Liver (tissue), 9 donors: ENCODE measurements around the gene CENPT. TPM values are rescaled to one million over a fixed set of nuclear protein-coding genes. Genes with fewer than 3 reads are reported as not detected.

Source experiments
- DNase-seq: peaks from one replicate; pipeline ENCODE4 v3.0.0-alpha.2; 2017; ENCODE audit warnings: low spot score
- H3K27ac ChIP-seq, 2 donors: one replicate each; pipeline ENCODE4 v1.7.0; 2013; ENCODE audit warnings: inconsistent platforms in 2 of 2, low read length in 2 of 2, control low read depth in 1 of 2, low read depth in 1 of 2, mild to moderate bottlenecking in 1 of 2
- H3K27me3 ChIP-seq, 4 donors: one replicate each; pipeline versions ENCODE4 v1.6.1 to v1.7.0; 2013; ENCODE audit warnings: low read length in 3 of 4, inconsistent platforms in 1 of 4, mild to moderate bottlenecking in 1 of 4, moderate library complexity in 1 of 4; ENCODE audit not compliant: control insufficient read depth in 4 of 4, insufficient read depth in 4 of 4
- H3K36me3 ChIP-seq, 4 donors: one replicate each; pipeline versions ENCODE4 v1.6.1 to v1.7.0; 2013; ENCODE audit warnings: low read length in 3 of 4, mild to moderate bottlenecking in 3 of 4, low read depth in 1 of 4, moderate library complexity in 1 of 4; ENCODE audit not compliant: control insufficient read depth in 4 of 4, insufficient read depth in 3 of 4
- H3K4me1 ChIP-seq, 4 donors: one replicate each; pipeline versions ENCODE4 v1.6.1 to v1.7.0; 2013; ENCODE audit warnings: low read length in 3 of 4, mild to moderate bottlenecking in 3 of 4, moderate library complexity in 1 of 4; ENCODE audit not compliant: control insufficient read depth in 4 of 4, insufficient read depth in 4 of 4
- H3K4me3 ChIP-seq, 3 donors: one replicate each; pipeline versions ENCODE4 v1.6.1 to v1.7.0; 2013; ENCODE audit warnings: low read length in 3 of 3, control low read depth in 1 of 3, low read depth in 1 of 3, mild to moderate bottlenecking in 1 of 3
- H3K9ac ChIP-seq, 2 donors: one replicate each; pipeline ENCODE4 v1.7.0; 2013; ENCODE audit warnings: low read length in 2 of 2, mild to moderate bottlenecking in 2 of 2, moderate library complexity in 2 of 2, control low read depth in 1 of 2, low read depth in 1 of 2
- H3K9me3 ChIP-seq, 4 donors: one replicate each; pipeline versions ENCODE4 v1.6.1 to v1.7.0; 2013; ENCODE audit warnings: low read length in 3 of 4; ENCODE audit not compliant: control insufficient read depth in 4 of 4
- EGR1 ChIP-seq, 2 donors: IDR thresholded peaks; 2 replicates each; pipeline ENCODE4 v1.6.1; 2016 to 2018; ENCODE audit warnings: antibody characterized with exemption in 2 of 2, low read depth in 2 of 2
- FOXA1 ChIP-seq: IDR thresholded peaks from 2 replicates; pipeline ENCODE4 v1.6.1; 2016; ENCODE audit warnings: antibody characterized with exemption
- FOXA2 ChIP-seq: IDR thresholded peaks from 2 replicates; pipeline ENCODE4 v1.6.1; 2016; ENCODE audit warnings: antibody characterized with exemption
- GABPA ChIP-seq, 2 donors: IDR thresholded peaks in 1 of 2; conservative IDR thresholded peaks in 1 of 2; 2 replicates each; pipeline ENCODE4 v1.6.1; 2016; ENCODE audit warnings: antibody characterized with exemption in 2 of 2, mild to moderate bottlenecking in 1 of 2, moderate library complexity in 1 of 2
- HNF4A ChIP-seq, 2 donors: conservative IDR thresholded peaks; 2 replicates each; pipeline ENCODE4 v1.6.1; 2016; ENCODE audit warnings: antibody characterized with exemption in 2 of 2, mild to moderate bottlenecking in 2 of 2
- HNF4G ChIP-seq: IDR thresholded peaks from 2 replicates; pipeline ENCODE4 v1.6.1; 2016; ENCODE audit warnings: antibody characterized with exemption
- JUND ChIP-seq, 2 donors: IDR thresholded peaks; 2 replicates each; pipeline ENCODE4 v1.6.1; 2016; ENCODE audit warnings: antibody characterized with exemption in 2 of 2
- NR2F2 ChIP-seq: IDR thresholded peaks from 2 replicates; pipeline ENCODE4 v1.6.1; 2016; ENCODE audit warnings: antibody characterized with exemption
- RAD21 ChIP-seq, 2 donors: IDR thresholded peaks; 2 replicates each; pipeline ENCODE4 v1.6.1; 2016; ENCODE audit warnings: antibody characterized with exemption in 2 of 2, mild to moderate bottlenecking in 2 of 2
- REST ChIP-seq: IDR thresholded peaks from 2 replicates; pipeline ENCODE4 v1.6.1; 2016; ENCODE audit warnings: antibody characterized with exemption, mild to moderate bottlenecking
- RXRA ChIP-seq, 2 donors: IDR thresholded peaks; 2 replicates each; pipeline ENCODE4 v1.6.1; 2017 to 2018; ENCODE audit warnings: antibody characterized with exemption in 2 of 2, mild to moderate bottlenecking in 1 of 2
- SP1 ChIP-seq: IDR thresholded peaks from 2 replicates; pipeline ENCODE4 v1.6.1; 2018; ENCODE audit warnings: antibody characterized with exemption, mild to moderate bottlenecking
- TAF1 ChIP-seq: conservative IDR thresholded peaks from 2 replicates; pipeline ENCODE4 v1.6.1; 2016; ENCODE audit warnings: antibody characterized with exemption, mild to moderate bottlenecking
- YY1 ChIP-seq: IDR thresholded peaks from 2 replicates; pipeline ENCODE4 v1.6.1; 2016; ENCODE audit warnings: antibody characterized with exemption, mild to moderate bottlenecking
- WGBS: extraction: QIAGEN DNeasy Blood & Tissue Kit; methylation state at CpG from one replicate; pipeline ENCODE4 v1.1.7; 2013; 5-methylcytosine and 5-hydroxymethylcytosine counted together
- polyA plus RNA-seq, 2 donors: library from polyadenylated mRNA; stranded (reverse) in 1 of 2; unstranded in 1 of 2; fragments of 200-250 nt in 1 of 2; fragments of >200 nt in 1 of 2; fragmentation: Nextera tagmentation in 1 of 2; extraction: Ambion mirVana in 1 of 2; gene quantifications; one replicate each; pipeline versions ENCODE4 v1.2.1 to v1.2.3, GENCODE V29; 2013 to 2015
- total RNA-seq, 2 donors: library from RNA; depleted of rRNA; stranded (reverse); fragments of >200 nt; gene quantifications; one replicate each; pipeline ENCODE4 v1.2.3, GENCODE V29; 2014
- TF ChIP-seq, protein P1 (sequence below): IDR thresholded peaks from 2 replicates; pipeline ENCODE4 v1.6.1; 2016; ENCODE audit warnings: antibody characterized with exemption
- TF ChIP-seq, protein P2 (sequence below): IDR thresholded peaks from 2 replicates; pipeline ENCODE4 v1.6.1; 2016; ENCODE audit warnings: antibody characterized with exemption
- TF ChIP-seq, protein P3 (sequence below): fragments of 150-350 bp; IDR thresholded peaks from 2 replicates; pipeline ENCODE4 v1.5.1; 2017; ENCODE audit warnings: improper control_type of control experiment, low read depth, low read length; ENCODE audit not compliant: missing input control
- donor health status: healthy.
- donor health status: healthy.
- donor health status: healthy.
- donor health status: healthy.
- donor health status: healthy.

Gene CENPT
- total and polyA plus RNA-seq, 4 donors, result 11.4 to 26.9 (median 19.3) TPM

- Histone ChIP-seq H3K4me3 (peak overlapping the region; percentile 85 to 93 (median 86)), H3K36me3 (no peaks in the 10 kb centered on the region), H3K27me3 (no peaks in the 10 kb centered on the region), H3K4me1 (peaks cover 7 to 19% (median 16%) of the 10 kb centered on the region in 4 donors), H3K27ac (peak overlapping the region; percentile 91 to 93), H3K9ac (peak overlapping the region; percentile 75 to 90), H3K9me3 (no peaks in the 10 kb centered on the region)
- 13% methylated on average over 14 of the region's 14 CpGs for WGBS
- TF ChIP-seq HNF4A (conservative IDR thresholded peaks at IDR 0.05), result no peak
- TF ChIP-seq FOXA2, result no peak
- TF ChIP-seq RXRA (IDR thresholded peaks at IDR 0.05), result no peak
- no peak for TF ChIP-seq JUND (IDR thresholded peaks at IDR 0.05)
- TF ChIP-seq SP1, result no peak
- TF ChIP-seq, protein P1, sequence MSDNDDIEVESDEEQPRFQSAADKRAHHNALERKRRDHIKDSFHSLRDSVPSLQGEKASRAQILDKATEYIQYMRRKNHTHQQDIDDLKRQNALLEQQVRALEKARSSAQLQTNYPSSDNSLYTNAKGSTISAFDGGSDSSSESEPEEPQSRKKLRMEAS, result no peak
- no peak for TF ChIP-seq HNF4G
- no peak for TF ChIP-seq RAD21 (IDR thresholded peaks at IDR 0.05)
- TF ChIP-seq GABPA (IDR thresholded peaks at IDR 0.05 in 1 of 2, conservative IDR thresholded peaks at IDR 0.05 in 1 of 2), result no peak
- TF ChIP-seq YY1, result no peak
- no peak for TF ChIP-seq NR2F2
- TF ChIP-seq REST, result no peak
- TF ChIP-seq, protein P2, sequence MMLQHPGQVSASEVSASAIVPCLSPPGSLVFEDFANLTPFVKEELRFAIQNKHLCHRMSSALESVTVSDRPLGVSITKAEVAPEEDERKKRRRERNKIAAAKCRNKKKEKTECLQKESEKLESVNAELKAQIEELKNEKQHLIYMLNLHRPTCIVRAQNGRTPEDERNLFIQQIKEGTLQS, result no peak
- TF ChIP-seq EGR1 (IDR thresholded peaks at IDR 0.05; ENCODE audit: low read depth in 2 of 2), result no peak
- no peak for TF ChIP-seq FOXA1
- no peak for TF ChIP-seq TAF1
- no peak for DNase-seq
Observed at GRCh38 chr16:67893743-67894399, 46.4 kb upstream of the CENPT start.

- under 1% methylated on average over 90 of the region's 90 CpGs for WGBS
- Histone ChIP-seq H3K36me3 (no peaks in the 10 kb centered on the region), H3K9ac (peak within 1 kb of the TSS; percentile 75 to 90), H3K4me3 (peak within 1 kb of the TSS; percentile 85 to 93 (median 86)), H3K4me1 (peaks cover 7 to 19% (median 16%) of the 10 kb centered on the region in 4 donors), H3K9me3 (no peaks in the 10 kb centered on the region), H3K27me3 (no peaks in the 10 kb centered on the region), H3K27ac (peak within 1 kb of the TSS; percentile 91 to 93)
- peak; percentile 99 for DNase-seq
- TF ChIP-seq GABPA (IDR thresholded peaks at IDR 0.05 in 1 of 2, conservative IDR thresholded peaks at IDR 0.05 in 1 of 2), result peak in 1 of 2 donors; percentile 36
- peak in 1 of 2 donors; percentile 36 for TF ChIP-seq HNF4A (conservative IDR thresholded peaks at IDR 0.05)
- no peak for TF ChIP-seq FOXA2
- TF ChIP-seq FOXA1, result no peak
- TF ChIP-seq, protein P1, result no peak
- no peak for TF ChIP-seq RXRA (IDR thresholded peaks at IDR 0.05)
- no peak for TF ChIP-seq TAF1
- peak in 1 of 2 donors; percentile 27 for TF ChIP-seq EGR1 (IDR thresholded peaks at IDR 0.05; ENCODE audit: low read depth in 2 of 2)
- peak; percentile 52 for TF ChIP-seq SP1
- TF ChIP-seq, protein P3, sequence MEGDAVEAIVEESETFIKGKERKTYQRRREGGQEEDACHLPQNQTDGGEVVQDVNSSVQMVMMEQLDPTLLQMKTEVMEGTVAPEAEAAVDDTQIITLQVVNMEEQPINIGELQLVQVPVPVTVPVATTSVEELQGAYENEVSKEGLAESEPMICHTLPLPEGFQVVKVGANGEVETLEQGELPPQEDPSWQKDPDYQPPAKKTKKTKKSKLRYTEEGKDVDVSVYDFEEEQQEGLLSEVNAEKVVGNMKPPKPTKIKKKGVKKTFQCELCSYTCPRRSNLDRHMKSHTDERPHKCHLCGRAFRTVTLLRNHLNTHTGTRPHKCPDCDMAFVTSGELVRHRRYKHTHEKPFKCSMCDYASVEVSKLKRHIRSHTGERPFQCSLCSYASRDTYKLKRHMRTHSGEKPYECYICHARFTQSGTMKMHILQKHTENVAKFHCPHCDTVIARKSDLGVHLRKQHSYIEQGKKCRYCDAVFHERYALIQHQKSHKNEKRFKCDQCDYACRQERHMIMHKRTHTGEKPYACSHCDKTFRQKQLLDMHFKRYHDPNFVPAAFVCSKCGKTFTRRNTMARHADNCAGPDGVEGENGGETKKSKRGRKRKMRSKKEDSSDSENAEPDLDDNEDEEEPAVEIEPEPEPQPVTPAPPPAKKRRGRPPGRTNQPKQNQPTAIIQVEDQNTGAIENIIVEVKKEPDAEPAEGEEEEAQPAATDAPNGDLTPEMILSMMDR, result no peak
- no peak for TF ChIP-seq REST
- peak; percentile 9 to 45 for TF ChIP-seq RAD21 (IDR thresholded peaks at IDR 0.05)
- TF ChIP-seq NR2F2, result no peak
- no peak for TF ChIP-seq HNF4G
Observed at GRCh38 chr16:67892899-67893742, 45.6 kb upstream of the CENPT start, which contains the start of gene PSKH1. Gene PSKH1, plus strand, starts transcription at chr16:67893254. Its CDS starts 15,496 bp downstream, at chr16:67908750.
